ENCODE results near the gene TP73.

Gene TP73

GRCh38 chr1:3651930-3652547 is at the start of gene TP73:
Gene TP73, plus strand, starts transcription at chr1:3652516. Its CDS starts 29,850 bp downstream, at chr1:3682366.
- H3K4me3 ChIP-seq (ENCODE audit: low read depth, low read length): no peak within 1 kb of the TSS
- no peak for TF ChIP-seq CTCF (IDR thresholded peaks at IDR 0.05; ENCODE audit: low read depth, low read length, missing control alignments)
- DNase-seq (ENCODE audit: low read depth): no peak
- in situ Hi-C loops (cut with HindIII; ENCODE audit: low sequenced_read_pairs): no loop called here

- H3K4me3 ChIP-seq (ENCODE audit: low read depth, low read length): no peak overlapping the region
- in situ Hi-C loops (cut with HindIII; ENCODE audit: low sequenced_read_pairs): no loop called here
- TF ChIP-seq CTCF (IDR thresholded peaks at IDR 0.05; ENCODE audit: low read depth, low read length, missing control alignments): no peak
- no peak for DNase-seq (ENCODE audit: low read depth)
Observed at GRCh38 chr1:3603156-3603555, 49.2 kb upstream of the TP73 start.

- TF ChIP-seq CTCF (IDR thresholded peaks at IDR 0.05; ENCODE audit: low read depth, low read length, missing control alignments): no peak
- in situ Hi-C loops (cut with HindIII; ENCODE audit: low sequenced_read_pairs): no loop called here
- DNase-seq (ENCODE audit: low read depth): no peak
- no peak overlapping the region for H3K4me3 ChIP-seq (ENCODE audit: low read depth, low read length)
Observed at GRCh38 chr1:3603571-3604467, 48.5 kb upstream of the TP73 start.

- in situ Hi-C loops (cut with HindIII; ENCODE audit: low sequenced_read_pairs): no loop called here
- DNase-seq (ENCODE audit: low read depth): no peak
- no peak for TF ChIP-seq CTCF (IDR thresholded peaks at IDR 0.05; ENCODE audit: low read depth, low read length, missing control alignments)
- H3K4me3 ChIP-seq (ENCODE audit: low read depth, low read length): no peak overlapping the region
Observed at GRCh38 chr1:3604468-3604974, 47.8 kb upstream of the TP73 start.

- no peak for DNase-seq (ENCODE audit: low read depth)
- no peak for TF ChIP-seq CTCF (IDR thresholded peaks at IDR 0.05; ENCODE audit: low read depth, low read length, missing control alignments)
- in situ Hi-C loops (cut with HindIII; ENCODE audit: low sequenced_read_pairs): no loop called here
- H3K4me3 ChIP-seq (ENCODE audit: low read depth, low read length): no peak overlapping the region
Observed at GRCh38 chr1:3604997-3605823, 47.1 kb upstream of the TP73 start.
